Measurements from ENCODE around the gene ARPIN. TPM values are rescaled to one million over a fixed set of nuclear protein-coding genes. Genes with fewer than 3 reads are reported as not detected.

Gene ARPIN
- total RNA-seq, 6 experiments from 2014 or later: 4.9 to 8.1 (median 6.9) TPM

- Histone ChIP-seq H3K27ac (no peak overlapping the region), H3K27me3 (no peaks in the 10 kb centered on the region), H3K4me1 (peaks cover 0 to 6% (median 0%) of the 10 kb centered on the region in 4 donors), H3K9me3 (no peaks in the 10 kb centered on the region), H3K36me3 (no peaks in the 10 kb centered on the region), H3K4me3 (no peak overlapping the region)
- WGBS (ENCODE audit: insufficient coverage, low coverage, low lambda C conversion rate, missing lambda C conversion rate): 19% methylated on average over 4 of the region's 4 CpGs
- DNase-seq (no peak), ATAC-seq (peak; percentile 33 to 64 (median 51))
- no peak for TF ChIP-seq CTCF (IDR thresholded peaks at IDR 0.05)
- no peak for TF ChIP-seq POLR2A (IDR thresholded peaks at IDR 0.05)
- intact Hi-C loops (cut with DNase I): no loop called here
These were observed 15.7 kb upstream of the ARPIN start for GRCh38 chr15:89928421-89928820.

GRCh38 chr15:89926158-89926557 is 13.4 kb upstream of the ARPIN start:
- H3K9me3 ChIP-seq: no peaks in the 10 kb centered on the region
- ATAC-seq: peak; percentile 68 to 83 (median 78)
- DNase-seq: peak in 1 of 3 donors; percentile 61
- peaks cover 0 to 6% (median 0%) of the 10 kb centered on the region in 4 donors for H3K4me1 ChIP-seq
- no peak overlapping the region for H3K4me3 ChIP-seq
- 22% methylated on average over 1 of the region's 2 CpGs for WGBS (ENCODE audit: insufficient coverage, low coverage, low lambda C conversion rate, missing lambda C conversion rate)
- no peak overlapping the region for H3K27ac ChIP-seq
- H3K27me3 ChIP-seq: no peaks in the 10 kb centered on the region
- TF ChIP-seq POLR2A (IDR thresholded peaks at IDR 0.05): no peak
- TF ChIP-seq CTCF (IDR thresholded peaks at IDR 0.05): no peak
- intact Hi-C loops (cut with DNase I): no loop called here
- no peaks in the 10 kb centered on the region for H3K36me3 ChIP-seq

GRCh38 chr15:89917442-89918101 is 4.8 kb upstream of the ARPIN start:
- TF ChIP-seq CTCF (IDR thresholded peaks at IDR 0.05): no peak
- TF ChIP-seq POLR2A (IDR thresholded peaks at IDR 0.05): no peak
- Histone ChIP-seq H3K27ac (no peak overlapping the region), H3K36me3 (no peaks in the 10 kb centered on the region), H3K27me3 (no peaks in the 10 kb centered on the region), H3K9me3 (no peaks in the 10 kb centered on the region), H3K4me1 (peaks cover 0 to 4% (median 0%) of the 10 kb centered on the region in 4 donors), H3K4me3 (no peak overlapping the region)
- ATAC-seq (peak in 1 of 4 donors; percentile 23), DNase-seq (no peak)
- 77% methylated on average over 4 of the region's 4 CpGs for WGBS (ENCODE audit: insufficient coverage, low coverage, low lambda C conversion rate, missing lambda C conversion rate)
- intact Hi-C loops (cut with DNase I): loop anchor here in 1 of 2 donors (10.0 kb wide), 1 partner anchor 57 kb away; no protein-coding TSS in a partner anchor

GRCh38 chr15:89916660-89917059 is 3.9 kb upstream of the ARPIN start:
- Histone ChIP-seq H3K4me3 (no peak overlapping the region), H3K9me3 (no peaks in the 10 kb centered on the region), H3K27me3 (no peaks in the 10 kb centered on the region), H3K36me3 (no peaks in the 10 kb centered on the region), H3K27ac (no peak overlapping the region), H3K4me1 (peaks cover 0 to 8% (median 3%) of the 10 kb centered on the region in 4 donors)
- intact Hi-C loops (cut with DNase I): loop anchor here in 1 of 2 donors (10.0 kb wide), 1 partner anchor 58 kb away; no protein-coding TSS in a partner anchor
- ATAC-seq (no peak), DNase-seq (no peak)
- 80% methylated on average over 3 of the region's 3 CpGs for WGBS (ENCODE audit: insufficient coverage, low coverage, low lambda C conversion rate, missing lambda C conversion rate)
- TF ChIP-seq CTCF (IDR thresholded peaks at IDR 0.05): no peak
- TF ChIP-seq POLR2A (IDR thresholded peaks at IDR 0.05): no peak

Measured in right lobe of liver (tissue), 6 donors.